AG04449 (cell line): Measurements from ENCODE around the gene SEC14L1.

Experiments
- CTCF ChIA-PET: fragments of 350-600 bp; formaldehyde crosslinking; extraction: SDS; loops from one replicate; lab custom pipeline; 2021; ENCODE audit warnings: antibody characterized with exemption; lab: Yijun Ruan, JAX
- POLR2A ChIA-PET: fragments of 400-600, 350-600 bp; formaldehyde crosslinking; extraction: SDS; loops from one replicate; lab custom pipeline; 2020; ENCODE audit warnings: antibody characterized with exemption, inconsistent platforms; lab: Yijun Ruan, JAX
- DNase-seq: peaks from one replicate; pipeline ENCODE4 v3.0.0-alpha.2; 2010; ENCODE audit warnings: low read depth, low spot score
- H3K4me3 ChIP-seq: 2 replicates; pipeline ENCODE4 v1.5.1; 2011; ENCODE audit warnings: low read depth, mild to moderate bottlenecking, control low read depth, low read length
- TF ChIP-seq, protein P1 (sequence below): IDR thresholded peaks from one replicate; pipeline ENCODE4 v1.5.1; 2011; ENCODE audit warnings: mild to moderate bottlenecking, moderate library complexity, low read length, control low read depth, inconsistent platforms; ENCODE audit not compliant: insufficient read depth; ENCODE audit errors: missing control alignments

SEC14L1 gene

GRCh38 chr17:77143306-77143705 is 2.5 kb downstream of the SEC14L1 start:
- no peak overlapping the region for H3K4me3 ChIP-seq
- TF ChIP-seq, protein P1, sequence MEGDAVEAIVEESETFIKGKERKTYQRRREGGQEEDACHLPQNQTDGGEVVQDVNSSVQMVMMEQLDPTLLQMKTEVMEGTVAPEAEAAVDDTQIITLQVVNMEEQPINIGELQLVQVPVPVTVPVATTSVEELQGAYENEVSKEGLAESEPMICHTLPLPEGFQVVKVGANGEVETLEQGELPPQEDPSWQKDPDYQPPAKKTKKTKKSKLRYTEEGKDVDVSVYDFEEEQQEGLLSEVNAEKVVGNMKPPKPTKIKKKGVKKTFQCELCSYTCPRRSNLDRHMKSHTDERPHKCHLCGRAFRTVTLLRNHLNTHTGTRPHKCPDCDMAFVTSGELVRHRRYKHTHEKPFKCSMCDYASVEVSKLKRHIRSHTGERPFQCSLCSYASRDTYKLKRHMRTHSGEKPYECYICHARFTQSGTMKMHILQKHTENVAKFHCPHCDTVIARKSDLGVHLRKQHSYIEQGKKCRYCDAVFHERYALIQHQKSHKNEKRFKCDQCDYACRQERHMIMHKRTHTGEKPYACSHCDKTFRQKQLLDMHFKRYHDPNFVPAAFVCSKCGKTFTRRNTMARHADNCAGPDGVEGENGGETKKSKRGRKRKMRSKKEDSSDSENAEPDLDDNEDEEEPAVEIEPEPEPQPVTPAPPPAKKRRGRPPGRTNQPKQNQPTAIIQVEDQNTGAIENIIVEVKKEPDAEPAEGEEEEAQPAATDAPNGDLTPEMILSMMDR: no peak
- DNase-seq: no peak
- POLR2A ChIA-PET: no interaction called here
- CTCF ChIA-PET: no interaction called here

DNA sequence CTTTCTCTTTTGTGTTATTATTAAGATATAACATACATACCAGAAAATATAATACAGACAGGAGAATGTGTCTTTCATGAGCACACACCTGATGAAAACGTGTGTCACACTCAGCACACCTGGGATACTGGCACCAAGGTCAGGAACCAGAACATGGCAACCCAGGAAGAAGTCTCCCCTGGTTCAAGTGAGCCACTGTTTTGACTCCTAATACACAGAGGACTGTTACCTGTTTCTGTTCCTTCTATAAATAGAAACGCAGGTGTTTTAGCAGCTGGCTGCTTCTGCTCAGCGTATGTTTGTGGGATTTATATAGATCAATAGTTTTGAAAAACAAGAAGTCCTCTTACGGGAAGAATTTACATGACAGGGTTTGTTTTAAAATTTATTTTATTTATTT is 3.5 kb downstream of the SEC14L1 start:
- H3K4me3 ChIP-seq: no peak overlapping the region
- ChIA-PET CTCF (interaction anchor here (1.4 kb wide), 1 partner anchor 20 kb away, joined by 3 read pairs; no protein-coding TSS in a partner anchor), POLR2A (no interaction called here)
- DNase-seq: no peak
- TF ChIP-seq, protein P1: no peak

DNA sequence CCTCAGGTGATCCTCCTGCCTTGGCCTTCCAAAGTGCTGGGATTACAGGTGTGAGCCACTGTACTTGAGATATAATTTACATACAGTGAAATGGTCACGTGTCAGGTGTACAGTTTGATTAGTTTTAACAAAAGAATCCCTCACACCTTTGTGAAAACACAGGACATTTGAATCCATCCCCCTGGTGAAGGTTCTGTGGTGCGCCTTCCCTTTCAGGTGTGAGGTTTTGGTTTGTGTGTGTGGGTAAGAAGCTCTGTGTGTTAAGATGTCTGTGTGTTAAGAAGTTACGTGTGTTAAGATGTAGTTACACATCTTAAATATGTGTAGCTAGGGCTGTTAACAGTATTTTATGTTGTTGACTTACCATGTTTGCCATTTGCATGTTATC is 4.4 kb downstream of the SEC14L1 start:
- POLR2A ChIA-PET: interaction anchor here (0.6 kb wide), 1 partner anchor 57 kb away, joined by 3 read pairs; no protein-coding TSS in a partner anchor
- TF ChIP-seq, protein P1: no peak
- no peak for DNase-seq
- CTCF ChIA-PET: interaction anchor here (0.8 to 2.0 kb wide), 7 partner anchors 15 to 59 kb away, joined by 3 to 17 read pairs (median 6); no protein-coding TSS in a partner anchor
- H3K4me3 ChIP-seq: no peak overlapping the region

DNA sequence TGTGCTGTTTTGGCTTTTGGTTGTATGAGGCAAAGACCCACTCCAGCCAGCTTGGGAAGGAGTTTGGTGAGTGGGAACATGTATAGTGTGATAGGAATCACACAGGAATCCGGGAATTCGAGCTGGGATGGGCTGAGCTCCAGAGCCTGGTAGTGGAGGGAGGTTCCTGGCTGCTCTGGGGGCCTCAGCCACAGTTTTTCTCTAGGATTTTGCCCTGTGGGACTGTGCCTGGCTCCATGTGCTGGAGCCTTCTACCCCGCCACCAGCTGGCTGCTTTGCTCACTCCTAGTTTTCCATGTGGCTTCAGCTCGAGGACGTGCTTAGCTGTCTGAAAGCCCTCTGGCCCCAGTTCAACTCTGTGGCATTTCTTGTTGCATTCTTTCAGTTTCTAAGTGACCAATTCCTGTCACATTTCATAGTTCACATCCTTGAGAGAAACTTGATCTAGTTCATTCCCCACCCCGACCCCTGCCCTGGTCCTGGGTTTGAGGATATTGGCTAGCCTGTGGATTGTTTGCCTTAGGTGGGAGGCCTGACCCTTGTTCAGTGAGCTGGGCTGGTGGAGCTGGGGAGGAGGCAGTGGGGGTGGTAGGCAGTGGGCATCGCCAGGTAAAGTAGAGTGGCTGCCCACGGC is 5.0 kb downstream of the SEC14L1 start:
- POLR2A ChIA-PET: interaction anchor here (0.6 kb wide), 1 partner anchor 57 kb away, joined by 3 read pairs; no protein-coding TSS in a partner anchor
- CTCF ChIA-PET: interaction anchor here (0.7 to 2.0 kb wide), 8 partner anchors 15 to 60 kb away, joined by 3 to 17 read pairs (median 6); no protein-coding TSS in a partner anchor
- no peak overlapping the region for H3K4me3 ChIP-seq
- no peak for DNase-seq
- TF ChIP-seq, protein P1: peak; percentile 56

DNA sequence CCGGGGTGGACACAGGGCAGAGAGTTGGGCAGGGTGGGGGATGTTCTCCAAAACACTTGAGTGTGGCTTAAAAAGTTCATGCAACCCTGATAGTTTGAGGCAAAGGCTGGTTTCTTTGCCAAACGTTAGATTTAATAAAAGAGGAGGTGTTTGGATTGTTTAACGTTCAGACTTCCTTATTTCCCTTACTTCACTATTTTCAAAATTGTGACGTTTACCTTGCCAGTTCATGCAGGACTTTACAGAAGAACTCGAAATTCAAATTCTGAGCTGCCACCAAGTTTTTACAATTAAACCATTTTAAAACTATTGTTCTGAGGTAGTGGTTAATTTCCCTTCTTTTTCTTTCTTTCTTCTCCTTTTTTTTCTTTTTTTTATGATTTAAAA is 5.5 kb downstream of the SEC14L1 start:
- TF ChIP-seq, protein P1: no peak
- ChIA-PET POLR2A (no interaction called here), CTCF (interaction anchor here (0.5 to 2.0 kb wide), 6 partner anchors 14 to 313 kb away, joined by 3 to 17 read pairs (median 4); no protein-coding TSS in a partner anchor)
- no peak for DNase-seq
- H3K4me3 ChIP-seq: no peak overlapping the region

DNA sequence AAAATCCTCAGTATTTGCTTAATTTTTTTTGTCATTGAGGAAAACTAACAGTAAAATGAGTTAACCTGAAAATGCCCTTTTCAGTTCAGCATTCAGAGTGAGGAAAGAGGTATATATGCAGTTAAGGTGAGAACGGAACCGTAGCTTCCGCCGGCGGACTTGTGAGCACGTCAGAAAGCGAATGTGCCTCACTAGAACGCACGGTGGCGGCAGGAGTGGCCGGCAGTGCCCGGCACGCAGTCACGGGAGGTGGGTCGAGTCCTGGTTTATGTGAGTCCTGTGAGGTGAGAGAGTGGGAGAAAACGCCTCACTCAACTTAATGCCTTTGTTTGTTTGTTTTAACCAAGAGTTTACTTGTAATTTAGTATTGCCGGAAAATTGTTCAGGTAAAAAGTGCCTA is 6.1 kb downstream of the SEC14L1 start:
- CTCF ChIA-PET: interaction anchor here (0.5 to 2.0 kb wide), 4 partner anchors 49 to 312 kb away, joined by 3 to 17 read pairs (median 5); no protein-coding TSS in a partner anchor
- H3K4me3 ChIP-seq: no peak overlapping the region
- TF ChIP-seq, protein P1: no peak
- POLR2A ChIA-PET: interaction anchor here (0.7 kb wide), 1 partner anchor 1778 kb away, joined by 3 read pairs; the partner anchor contains the start of gene TIMP2
- no peak for DNase-seq
